Glutamatergic neuron (in vitro differentiated cells): ENCODE data around the gene SLIT3. TPM values are rescaled to one million over a fixed set of nuclear protein-coding genes. Genes with fewer than 3 reads are reported as not detected.

Source experiments
- DNase-seq: peaks from one replicate; pipeline ENCODE4 v3.0.0; 2022
- H3K27ac Mint-ChIP-seq: one replicate; pipeline ENCODE4 v1.8.0; 2020; ENCODE audit warnings: mild to moderate bottlenecking, mixed read lengths, inconsistent platforms; ENCODE audit not compliant: unreplicated experiment
- H3K27me3 Mint-ChIP-seq: one replicate; pipeline ENCODE4 v1.8.0; 2020; ENCODE audit warnings: mild to moderate bottlenecking, moderate library complexity, mixed read lengths, inconsistent platforms; ENCODE audit not compliant: unreplicated experiment
- H3K36me3 Mint-ChIP-seq: one replicate; pipeline ENCODE4 v1.8.0; 2020; ENCODE audit warnings: mild to moderate bottlenecking, mixed read lengths, inconsistent platforms; ENCODE audit not compliant: unreplicated experiment
- H3K4me1 Mint-ChIP-seq: one replicate; pipeline ENCODE4 v1.8.0; 2020; ENCODE audit warnings: mild to moderate bottlenecking, low read depth, mixed read lengths, inconsistent platforms; ENCODE audit not compliant: unreplicated experiment
- H3K4me3 Mint-ChIP-seq: one replicate; pipeline ENCODE4 v1.8.0; 2020; ENCODE audit warnings: mild to moderate bottlenecking, mixed read lengths, inconsistent platforms; ENCODE audit not compliant: unreplicated experiment
- H3K9me3 Mint-ChIP-seq: one replicate; pipeline ENCODE4 v1.8.0; 2020; ENCODE audit warnings: mild to moderate bottlenecking, moderate library complexity, mixed read lengths, inconsistent platforms; ENCODE audit not compliant: unreplicated experiment
- CTCF ChIP-seq: fragments of 200-600 bp; sonication (generic); IDR thresholded peaks from one replicate; pipeline ENCODE4 v1.5.0; 2021; ENCODE audit not compliant: partially characterized antibody, unreplicated experiment
- total RNA-seq: library from RNA; stranded (reverse); fragmentation: NEBNext Ultra II Directional; extraction: Animal tissue kit (Norgen Biotek cat#: 25700); gene quantifications from one replicate; pipeline ENCODE4 v1.2.1, GENCODE V29; 2021; ENCODE audit not compliant: unreplicated experiment

SLIT3 gene
- total RNA-seq, 1 donor from 2014 or later: 11.5 TPM

DNA sequence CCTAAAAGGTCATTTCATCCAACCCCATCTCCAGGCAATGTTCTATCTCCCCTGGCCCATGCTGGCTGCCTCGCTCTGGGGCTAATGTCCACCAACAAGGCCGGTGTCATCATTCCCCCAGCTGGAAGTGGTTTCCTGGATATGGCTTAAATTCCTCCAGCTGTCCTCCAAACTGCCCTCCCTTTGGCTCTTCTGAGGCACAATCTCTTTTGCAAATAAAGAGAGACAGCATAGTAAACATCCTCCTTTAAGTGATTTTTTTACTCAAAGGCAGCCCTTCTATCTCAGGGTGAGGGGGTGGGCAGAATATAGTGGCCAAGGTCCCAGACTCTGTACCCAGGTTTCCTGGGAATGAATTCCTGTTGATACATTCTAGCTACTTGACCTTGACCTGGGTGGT, 604.3 kb downstream of the SLIT3 start:
- peaks cover 2% of the 10 kb centered on the region for H3K9me3 Mint-ChIP-seq
- no peaks in the 10 kb centered on the region for H3K36me3 Mint-ChIP-seq
- H3K4me1 Mint-ChIP-seq: no peaks in the 10 kb centered on the region
- H3K4me3 Mint-ChIP-seq: no peak overlapping the region
- peaks cover 2% of the 10 kb centered on the region for H3K27me3 Mint-ChIP-seq
- DNase-seq: no peak
- TF ChIP-seq CTCF: no peak
- no peak overlapping the region for H3K27ac Mint-ChIP-seq

DNA sequence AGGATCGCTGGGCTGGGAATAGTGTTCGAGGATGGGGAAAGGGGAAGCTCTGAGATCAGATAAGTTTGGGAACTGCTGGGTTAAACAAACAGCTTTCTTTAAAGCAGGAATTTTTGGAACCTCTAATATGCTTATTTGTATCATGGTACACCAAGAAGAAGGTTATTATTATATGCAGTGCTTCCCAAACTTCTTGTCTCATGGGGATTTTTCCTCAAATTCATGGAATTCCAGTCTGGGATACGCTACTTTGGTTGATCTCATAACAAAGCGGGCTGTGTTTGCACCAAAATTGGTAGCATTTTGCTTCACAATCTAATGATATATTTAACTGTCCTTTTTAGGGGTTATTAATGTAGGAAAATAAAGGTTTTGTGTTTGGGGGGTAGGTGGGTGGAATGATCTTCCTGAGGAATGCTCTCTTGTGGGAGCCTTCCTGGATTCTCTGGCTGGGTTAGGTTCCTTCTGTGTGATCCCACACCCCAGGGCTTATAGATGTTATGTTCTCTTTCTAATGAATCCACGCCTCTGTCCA, 605.6 kb downstream of the SLIT3 start:
- H3K4me1 Mint-ChIP-seq: no peaks in the 10 kb centered on the region
- TF ChIP-seq CTCF: no peak
- H3K36me3 Mint-ChIP-seq: no peaks in the 10 kb centered on the region
- H3K27me3 Mint-ChIP-seq: peaks cover 2% of the 10 kb centered on the region
- H3K9me3 Mint-ChIP-seq: peaks cover 2% of the 10 kb centered on the region
- H3K27ac Mint-ChIP-seq: no peak overlapping the region
- DNase-seq: no peak
- no peak overlapping the region for H3K4me3 Mint-ChIP-seq

- peaks cover 2% of the 10 kb centered on the region for H3K9me3 Mint-ChIP-seq
- no peaks in the 10 kb centered on the region for H3K36me3 Mint-ChIP-seq
- peaks cover 2% of the 10 kb centered on the region for H3K27me3 Mint-ChIP-seq
- H3K27ac Mint-ChIP-seq: no peak overlapping the region
- DNase-seq: no peak
- no peak for TF ChIP-seq CTCF
- H3K4me3 Mint-ChIP-seq: no peak overlapping the region
- no peaks in the 10 kb centered on the region for H3K4me1 Mint-ChIP-seq
Observed at GRCh38 chr5:168694289-168694688, 606.6 kb downstream of the SLIT3 start.

- DNase-seq: no peak
- Mint-ChIP-seq H3K36me3 (no peaks in the 10 kb centered on the region), H3K27me3 (peaks cover 2% of the 10 kb centered on the region), H3K4me3 (no peak overlapping the region), H3K4me1 (no peaks in the 10 kb centered on the region), H3K27ac (no peak overlapping the region), H3K9me3 (peaks cover 2% of the 10 kb centered on the region)
- TF ChIP-seq CTCF: no peak
Observed at GRCh38 chr5:168693883-168694282, 607.1 kb downstream of the SLIT3 start.

- TF ChIP-seq CTCF: no peak
- no peak overlapping the region for H3K4me3 Mint-ChIP-seq
- peaks cover 2% of the 10 kb centered on the region for H3K27me3 Mint-ChIP-seq
- H3K36me3 Mint-ChIP-seq: no peaks in the 10 kb centered on the region
- no peak for DNase-seq
- peaks cover 2% of the 10 kb centered on the region for H3K9me3 Mint-ChIP-seq
- H3K27ac Mint-ChIP-seq: no peak overlapping the region
- no peaks in the 10 kb centered on the region for H3K4me1 Mint-ChIP-seq
Observed at GRCh38 chr5:168693297-168693696, 607.6 kb downstream of the SLIT3 start.
